Smooth muscle cell of bladder (primary cell): ENCODE data around the gene PLS3. TPM values are rescaled to one million over a fixed set of nuclear protein-coding genes. Genes with fewer than 3 reads are reported as not detected.

ENCODE experiments used
- total RNA-seq: library from RNA; depleted of rRNA; stranded (reverse); fragments of >200 nt; gene quantifications from 2 replicates; pipeline ENCODE4 v1.2.3, GENCODE V29; 2014

Gene PLS3, protein sequence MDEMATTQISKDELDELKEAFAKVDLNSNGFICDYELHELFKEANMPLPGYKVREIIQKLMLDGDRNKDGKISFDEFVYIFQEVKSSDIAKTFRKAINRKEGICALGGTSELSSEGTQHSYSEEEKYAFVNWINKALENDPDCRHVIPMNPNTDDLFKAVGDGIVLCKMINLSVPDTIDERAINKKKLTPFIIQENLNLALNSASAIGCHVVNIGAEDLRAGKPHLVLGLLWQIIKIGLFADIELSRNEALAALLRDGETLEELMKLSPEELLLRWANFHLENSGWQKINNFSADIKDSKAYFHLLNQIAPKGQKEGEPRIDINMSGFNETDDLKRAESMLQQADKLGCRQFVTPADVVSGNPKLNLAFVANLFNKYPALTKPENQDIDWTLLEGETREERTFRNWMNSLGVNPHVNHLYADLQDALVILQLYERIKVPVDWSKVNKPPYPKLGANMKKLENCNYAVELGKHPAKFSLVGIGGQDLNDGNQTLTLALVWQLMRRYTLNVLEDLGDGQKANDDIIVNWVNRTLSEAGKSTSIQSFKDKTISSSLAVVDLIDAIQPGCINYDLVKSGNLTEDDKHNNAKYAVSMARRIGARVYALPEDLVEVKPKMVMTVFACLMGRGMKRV
- 249 and 338 TPM in 2 replicates for total RNA-seq

DNA sequence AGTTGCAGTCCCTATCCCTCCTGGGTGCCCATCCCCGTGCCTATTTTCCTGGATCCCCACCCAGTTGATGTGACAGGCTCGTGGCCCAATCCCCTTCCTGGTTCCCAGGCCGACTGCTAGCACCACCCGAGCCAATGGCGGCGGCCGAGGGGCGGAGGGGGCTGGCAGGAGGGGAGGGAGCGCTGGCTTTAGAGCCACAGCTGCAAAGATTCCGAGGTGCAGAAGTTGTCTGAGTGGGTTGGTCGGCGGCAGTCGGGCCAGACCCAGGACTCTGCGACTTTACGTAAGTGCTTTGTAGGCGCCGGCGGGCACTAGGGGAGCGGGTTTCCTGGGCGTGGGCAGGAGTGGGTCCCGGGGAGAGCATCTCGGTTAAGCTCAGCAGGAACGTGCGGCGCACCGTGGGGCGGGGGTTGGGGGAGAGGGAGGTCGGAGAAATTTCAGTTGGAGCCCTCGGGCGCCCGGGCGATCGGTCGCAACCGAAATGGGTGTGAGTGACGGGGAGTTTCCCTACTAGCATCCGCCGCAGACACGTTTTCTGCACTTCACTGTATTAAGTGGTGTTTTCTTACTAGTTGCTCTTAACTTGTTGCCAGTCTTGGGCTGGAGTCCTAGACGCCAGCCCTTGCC is at the start of gene PLS3:
Gene PLS3, plus strand, starts transcription at position 197 of the 627 bp plus-strand sequence. CDS start 49,077 bp downstream, outside the sequence.

